GM10248 (cell line): ENCODE results near the gene SAP25.

Experiments
- CTCF ChIA-PET: fragments of 300-600 bp; sonication (Branson Sonifier 250); formaldehyde crosslinking; extraction: SDS; loops from one replicate; lab custom pipeline; 2021; ENCODE audit warnings: antibody characterized with exemption; lab: Yijun Ruan, JAX
- POLR2A ChIA-PET: fragments of 350-650 bp; sonication (Branson Sonifier 250); formaldehyde crosslinking; extraction: SDS; loops from one replicate; lab custom pipeline; 2020; ENCODE audit warnings: antibody characterized with exemption; lab: Yijun Ruan, JAX
- DNase-seq: peaks from one replicate; pipeline ENCODE4 v3.0.0; 2012; ENCODE audit errors: extremely low spot score
- CTCF ChIP-seq: IDR thresholded peaks from 2 replicates; pipeline ENCODE4 v1.5.1; 2012; ENCODE audit warnings: mild to moderate bottlenecking, low read depth; ENCODE audit errors: extremely low read depth, missing control alignments, control extremely low read depth

SAP25 gene

GRCh38 chr7:100583132-100584053, 9.7 kb upstream of the SAP25 start:
- CTCF ChIA-PET, result interaction anchor here (1.3 to 3.1 kb wide), 7 partner anchors 10 to 146 kb away, joined by 3 to 20 read pairs (median 7); no protein-coding TSS in a partner anchor
- POLR2A ChIA-PET, result interaction anchor here (0.5 to 1.5 kb wide), 2 partner anchors 18 to 147 kb away, joined by 3 to 9 read pairs; partner anchors contain the start of gene PPP1R35
- TF ChIP-seq CTCF, result no peak
- DNase-seq, result peak; percentile 56

GRCh38 chr7:100582650-100583049, 8.9 kb upstream of the SAP25 start:
- DNase-seq, result no peak
- ChIA-PET CTCF (interaction anchor here (1.7 to 3.1 kb wide), 4 partner anchors 10 to 23 kb away, joined by 3 to 20 read pairs (median 10); no protein-coding TSS in a partner anchor), POLR2A (interaction anchor here (0.5 kb wide), 1 partner anchor 19 kb away, joined by 9 read pairs; no protein-coding TSS in a partner anchor)
- TF ChIP-seq CTCF, result no peak

GRCh38 chr7:100582041-100582579, 8.4 kb upstream of the SAP25 start:
- ChIA-PET POLR2A (no interaction called here), CTCF (interaction anchor here (1.0 to 1.9 kb wide), 5 partner anchors 9 to 22 kb away, joined by 3 to 10 read pairs (median 7); no protein-coding TSS in a partner anchor)

GRCh38 chr7:100580466-100581283, 7.0 kb upstream of the SAP25 start:
- DNase-seq, result no peak
- no peak for TF ChIP-seq CTCF
- ChIA-PET CTCF (interaction anchor here (1.2 to 1.9 kb wide), 3 partner anchors 12 to 21 kb away, joined by 7 to 10 read pairs (median 9); no protein-coding TSS in a partner anchor), POLR2A (no interaction called here)

More at GRCh38 chr7:100582041-100582579, 8.4 kb upstream of the SAP25 start:
- DNase-seq, result no peak
- no peak for TF ChIP-seq CTCF

- POLR2A ChIA-PET, result no interaction called here
- CTCF ChIA-PET, result interaction anchor here (1.2 to 3.3 kb wide), 4 partner anchors 10 to 234 kb away, joined by 3 to 16 read pairs (median 6); no protein-coding TSS in a partner anchor
- TF ChIP-seq CTCF, result no peak
- DNase-seq, result no peak
These were observed 4.8 kb upstream of the SAP25 start for GRCh38 chr7:100578246-100579183.
